HG02970 (cell line): ENCODE measurements around the gene ADH4.
"Not testable (repeated sequence)": the region's sequence is repeated elsewhere in the genome, so short reads cannot be mapped to it uniquely, and the experiment has no call there.

Source experiments
- ATAC-seq: cut with Tn5 transposase; IDR thresholded peaks from one replicate; pipeline ENCODE4 v1.9.1; 2021; ENCODE audit warnings: mild to moderate bottlenecking, moderate library complexity, moderate number of reproducible peaks; ENCODE audit not compliant: unreplicated experiment, low FRiP score

ADH4 gene

DNA sequence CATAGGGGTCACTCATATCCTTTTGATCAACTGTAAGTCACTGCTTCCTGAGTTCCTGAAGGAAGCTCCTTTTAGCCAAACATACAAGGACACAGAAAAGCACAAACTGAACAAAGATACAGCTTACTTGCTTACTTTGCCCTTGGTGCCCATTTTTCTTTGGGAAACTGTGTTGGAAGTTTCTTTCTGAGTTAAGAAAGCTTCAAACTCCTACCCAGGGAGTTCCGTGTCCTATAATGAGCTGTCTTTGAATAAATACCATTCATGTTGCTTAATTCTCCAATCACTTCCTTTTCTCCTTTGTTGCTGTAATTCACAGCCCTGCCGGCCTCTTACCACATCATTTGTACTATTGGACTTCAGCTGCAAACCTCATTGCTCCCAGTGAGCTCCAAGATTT, at the start of gene ADH4:
Gene ADH4 (minus strand): TSS at position 228 of the 400 bp plus-strand sequence. CDS start 75 bp downstream, at position 153.
- no peak for ATAC-seq

DNA sequence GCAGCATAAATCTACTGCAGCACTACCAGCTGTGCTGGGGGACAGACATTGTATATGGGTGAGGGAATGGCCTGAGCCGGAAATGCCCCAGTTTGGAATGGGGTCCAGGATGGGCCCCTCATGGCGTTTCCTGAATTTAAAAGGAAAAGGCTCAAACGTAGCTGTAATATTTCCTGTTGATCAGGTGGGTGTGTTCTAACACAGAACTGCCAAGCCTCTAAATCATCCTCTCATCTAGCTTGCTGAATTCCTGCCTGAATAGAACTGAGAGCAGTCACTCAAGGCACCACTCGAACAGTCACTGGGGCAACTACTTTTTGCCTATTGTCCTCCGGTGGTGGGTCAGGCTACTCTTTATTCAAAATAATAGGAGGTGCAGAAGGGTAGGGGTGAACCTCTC, 46.2 kb upstream of the ADH4 start:
- no peak for ATAC-seq

DNA sequence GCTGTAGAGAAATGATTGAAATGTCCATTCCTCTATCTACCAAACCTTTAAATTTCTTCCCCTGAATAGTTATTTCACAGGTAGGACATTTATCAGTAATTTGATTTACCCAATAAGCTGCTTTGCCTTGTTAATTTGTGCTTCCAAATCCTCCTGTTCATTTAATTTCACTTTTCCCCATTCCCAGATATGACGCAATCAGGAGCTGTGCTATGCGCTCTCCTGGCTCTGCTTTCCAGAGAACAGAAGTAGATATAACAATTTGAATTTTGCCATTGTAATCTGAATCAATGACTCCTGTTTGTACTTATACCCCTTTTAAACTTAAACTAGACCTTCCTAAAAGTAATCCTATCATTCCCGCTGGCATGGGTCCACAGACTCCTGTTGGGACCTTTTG, 45.8 kb upstream of the ADH4 start:
- not testable (repeated sequence) for ATAC-seq

DNA sequence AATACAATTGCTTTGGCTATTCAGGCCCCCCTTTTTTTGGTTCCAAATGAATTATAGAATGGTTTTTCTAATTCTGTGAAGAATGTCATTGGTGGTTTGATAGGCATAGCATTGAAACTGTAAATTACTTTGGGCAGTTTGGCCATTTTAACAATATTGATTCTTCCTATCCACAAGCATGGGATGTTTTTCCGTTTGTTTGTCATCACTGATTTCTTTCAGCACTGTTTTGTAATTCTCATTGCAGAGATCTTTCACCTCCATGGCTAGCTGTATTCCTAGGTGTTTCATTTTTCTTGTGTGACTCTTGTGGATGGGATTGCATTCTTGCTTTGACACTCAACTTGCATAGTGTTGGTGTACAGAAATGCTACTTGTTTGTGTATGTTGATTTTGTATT, 41.9 kb upstream of the ADH4 start:
- ATAC-seq: no peak

DNA sequence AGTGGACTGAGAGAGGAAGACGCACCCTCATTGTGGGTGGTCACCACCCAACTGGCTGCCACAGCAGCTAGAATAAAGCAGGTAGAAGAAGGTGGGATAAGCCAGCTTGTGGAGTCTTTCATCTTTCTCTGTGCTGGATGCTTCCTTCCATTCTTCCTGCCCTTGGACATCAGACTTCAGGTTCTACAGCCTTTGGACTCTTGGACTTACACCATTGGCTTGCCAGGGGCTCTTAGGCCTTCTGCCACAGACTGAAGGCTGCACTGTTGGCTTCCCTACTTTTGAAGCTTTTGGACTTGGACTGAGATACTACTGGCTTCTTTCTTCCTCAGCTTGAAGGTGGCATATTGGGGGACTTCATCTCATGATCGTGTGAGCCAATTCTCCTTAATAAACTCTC, 41.5 kb upstream of the ADH4 start:
- no peak for ATAC-seq

DNA sequence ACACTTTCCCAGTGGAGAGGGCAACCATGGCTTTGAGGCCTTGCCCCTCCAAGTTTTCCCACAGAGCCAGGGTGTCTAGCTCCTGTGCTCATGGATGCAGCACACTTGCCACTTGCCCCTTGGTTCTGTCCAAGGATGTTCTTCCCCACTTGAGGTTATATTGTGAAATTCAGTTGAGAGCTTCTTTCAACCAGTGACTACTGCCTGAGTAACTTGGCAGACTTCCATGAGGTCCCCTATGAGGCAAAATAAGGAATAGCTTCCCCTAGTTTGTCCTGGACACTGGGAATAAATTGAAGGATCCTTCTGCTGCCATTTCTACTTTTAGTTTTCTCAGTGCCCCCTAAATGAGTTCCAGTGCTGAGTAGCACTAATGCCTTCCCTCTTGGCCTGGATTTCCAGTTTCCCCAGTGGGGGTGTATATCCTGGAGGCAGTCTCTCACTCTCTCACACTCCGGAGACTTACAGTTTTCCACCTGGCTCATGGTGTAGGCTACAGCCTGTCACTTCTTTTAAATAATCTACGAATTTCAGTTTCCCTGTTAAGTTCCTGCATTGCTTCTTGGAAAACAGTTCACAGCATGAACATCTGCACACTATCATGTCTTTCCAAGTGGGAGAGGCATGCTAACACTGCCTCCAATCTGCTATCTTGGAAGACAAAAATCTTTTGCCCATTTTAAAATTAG, 36.4 kb upstream of the ADH4 start:
- no peak for ATAC-seq

DNA sequence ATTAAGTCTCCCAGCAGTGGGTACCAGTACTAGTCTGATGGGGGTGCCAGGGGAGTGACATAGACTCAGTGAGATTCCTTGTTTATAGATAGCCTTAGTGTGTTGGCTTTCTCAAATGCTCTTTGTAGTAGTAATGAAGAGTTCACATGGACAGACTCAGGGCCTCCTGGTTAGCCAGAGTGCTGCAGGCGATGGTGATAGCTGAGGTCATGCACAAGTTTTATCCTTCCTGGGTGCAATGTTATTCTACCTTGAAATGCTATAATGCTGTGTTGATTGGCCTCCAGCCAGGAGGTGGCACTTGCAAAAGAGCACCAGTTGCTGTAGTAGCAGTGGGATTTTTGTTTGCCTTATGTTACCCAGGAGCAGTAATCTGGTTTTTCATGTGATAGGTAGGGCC, 35.5 kb upstream of the ADH4 start:
- no peak for ATAC-seq

DNA sequence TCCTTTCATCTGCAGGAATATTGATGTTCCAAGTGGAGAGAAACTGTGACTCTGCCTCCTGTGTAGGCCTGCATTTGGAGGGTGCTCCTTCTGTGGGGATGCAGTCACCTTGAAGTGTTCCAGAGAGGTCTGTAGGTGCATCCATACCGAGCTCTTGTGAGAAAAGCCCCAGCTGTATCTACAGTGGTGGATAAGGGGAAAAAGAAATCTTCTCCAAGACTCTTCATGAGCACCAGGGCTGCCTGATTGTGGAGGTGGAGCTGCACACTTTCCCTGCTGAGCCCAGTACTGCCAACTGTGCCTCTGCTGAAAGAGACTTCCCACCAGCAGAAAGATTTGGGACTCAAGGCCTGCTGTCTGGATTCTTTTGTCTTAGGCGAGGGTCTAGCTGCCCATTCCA, 35.1 kb upstream of the ADH4 start:
- ATAC-seq: no peak

DNA sequence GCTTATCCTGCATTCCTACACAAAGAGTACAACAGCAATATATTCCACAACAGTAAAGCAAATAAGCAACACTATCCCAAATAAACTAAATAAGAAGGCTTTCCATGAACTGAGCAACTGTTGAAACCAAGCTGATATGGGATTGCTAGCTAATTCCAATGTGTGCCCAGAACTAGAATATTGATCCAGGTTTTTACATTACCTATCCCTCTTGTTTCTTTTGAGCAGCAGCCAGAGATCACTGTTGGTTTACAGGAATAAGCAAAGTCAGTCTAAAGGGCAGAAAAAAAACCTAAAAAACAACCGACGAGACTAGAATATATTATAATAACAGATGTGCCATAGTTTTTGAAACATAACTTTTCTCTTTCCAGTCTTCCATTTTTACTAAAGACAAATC, 22.4 kb upstream of the ADH4 start:
- ATAC-seq: no peak

DNA sequence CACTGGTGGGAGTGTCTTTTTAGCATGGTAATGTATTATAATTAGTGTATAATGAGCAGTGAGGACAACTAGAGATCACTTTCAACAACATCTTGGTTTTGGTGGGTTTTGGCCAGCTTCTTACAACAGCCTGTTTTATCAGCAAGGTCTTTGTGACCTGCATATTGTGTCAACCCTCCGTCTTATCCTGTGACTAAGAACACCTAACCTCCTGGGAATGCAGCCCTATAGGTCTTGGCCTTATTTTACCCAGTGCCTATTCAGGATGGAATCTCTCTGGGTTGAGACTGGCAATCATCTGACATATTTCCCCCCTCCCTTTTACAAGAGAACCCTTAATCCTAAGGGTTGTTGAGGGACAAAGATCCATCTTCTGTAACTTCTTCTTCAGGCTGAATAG, 21.9 kb upstream of the ADH4 start:
- ATAC-seq: no peak

DNA sequence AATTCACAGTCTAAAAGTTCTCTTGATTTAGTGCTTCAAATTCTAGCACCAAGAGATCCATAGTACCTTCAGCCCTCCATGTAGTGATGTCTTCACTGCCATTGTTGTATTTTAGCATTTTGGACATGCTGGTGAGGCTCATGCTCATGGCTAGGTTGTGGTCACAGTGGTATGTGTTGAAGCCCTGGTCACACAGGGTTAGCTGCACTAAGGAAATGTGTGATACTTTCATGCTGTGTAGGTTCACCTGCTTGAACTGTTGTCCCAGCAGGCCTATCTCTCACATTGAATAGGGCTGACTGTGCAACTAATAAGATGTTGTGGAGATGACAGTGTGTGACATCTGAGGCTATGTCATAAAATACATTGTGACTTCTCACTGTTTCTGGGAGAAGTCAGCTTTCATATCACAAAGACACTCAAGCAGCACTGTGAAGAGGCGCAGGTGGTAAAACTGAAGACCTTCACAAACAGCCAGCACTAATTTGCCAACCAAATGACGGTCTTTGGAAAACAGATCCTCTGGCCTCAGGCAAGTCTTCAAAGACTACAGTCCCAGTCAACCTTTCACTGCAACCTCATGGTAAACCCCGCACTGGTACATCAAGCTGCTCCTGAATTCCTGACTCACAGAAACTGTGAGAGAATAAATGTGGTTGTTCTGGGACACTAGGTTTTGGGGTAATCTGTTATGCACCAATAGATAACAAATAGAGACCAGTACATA, 17.4 kb upstream of the ADH4 start:
- ATAC-seq: no peak

DNA sequence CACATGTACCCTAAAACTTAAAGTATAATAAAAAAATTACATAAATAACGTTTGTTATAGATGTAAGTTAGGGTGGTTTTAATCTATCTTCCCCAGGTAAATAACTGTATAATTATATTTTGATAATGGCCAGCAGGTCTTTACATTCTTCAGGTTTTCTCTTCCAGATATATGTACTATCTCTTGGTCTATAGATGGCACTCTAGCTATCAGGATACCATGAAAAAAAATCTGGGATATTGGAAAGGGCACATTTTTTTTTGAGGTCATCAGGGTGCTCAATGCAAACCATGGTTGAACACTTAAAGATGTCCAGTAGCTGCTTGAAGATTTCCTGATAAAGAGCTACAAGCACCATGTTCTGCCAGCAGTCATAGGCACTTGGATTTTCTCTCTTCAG, 15.6 kb upstream of the ADH4 start:
- no peak for ATAC-seq

DNA sequence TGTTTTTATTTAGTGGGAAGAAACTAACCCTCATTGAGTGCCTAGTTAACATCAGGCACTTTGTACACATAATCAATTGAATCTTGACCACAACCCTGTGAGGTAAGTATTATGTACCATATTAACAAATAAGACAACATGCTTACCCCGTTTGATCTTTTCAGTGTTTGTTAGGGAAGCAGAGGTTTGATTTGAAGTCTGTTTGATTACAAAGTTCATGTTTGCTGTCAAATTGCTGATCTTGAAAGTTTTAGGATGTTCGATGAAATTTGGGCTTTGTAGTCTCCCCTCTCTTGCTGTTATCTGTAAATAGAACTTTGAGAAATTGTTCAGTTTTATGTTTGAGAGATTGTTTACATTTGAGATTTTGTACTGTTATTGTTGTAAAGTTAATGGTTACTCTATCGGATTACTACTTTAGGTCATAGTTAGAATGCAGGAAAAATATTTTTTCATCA, 13.4 kb upstream of the ADH4 start:
- no peak for ATAC-seq

DNA sequence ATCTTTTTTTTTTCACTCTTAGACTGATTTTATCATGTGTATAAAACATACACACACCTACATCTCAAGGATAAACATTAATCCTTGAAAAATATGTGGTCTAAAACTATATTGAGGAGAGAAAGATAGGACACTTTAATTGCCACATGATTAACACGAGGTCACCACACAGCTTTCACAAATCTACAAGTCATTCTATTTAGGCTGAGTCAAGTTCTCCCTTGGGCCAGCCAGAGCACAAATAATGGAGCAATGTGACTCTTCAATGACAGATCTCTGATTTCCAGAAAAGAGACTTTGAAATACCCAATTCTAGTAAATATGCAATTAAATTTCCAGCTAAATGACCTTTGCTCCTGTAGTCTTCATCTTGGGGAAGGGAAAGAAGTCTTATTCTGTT, 12.9 kb upstream of the ADH4 start:
- ATAC-seq: no peak

DNA sequence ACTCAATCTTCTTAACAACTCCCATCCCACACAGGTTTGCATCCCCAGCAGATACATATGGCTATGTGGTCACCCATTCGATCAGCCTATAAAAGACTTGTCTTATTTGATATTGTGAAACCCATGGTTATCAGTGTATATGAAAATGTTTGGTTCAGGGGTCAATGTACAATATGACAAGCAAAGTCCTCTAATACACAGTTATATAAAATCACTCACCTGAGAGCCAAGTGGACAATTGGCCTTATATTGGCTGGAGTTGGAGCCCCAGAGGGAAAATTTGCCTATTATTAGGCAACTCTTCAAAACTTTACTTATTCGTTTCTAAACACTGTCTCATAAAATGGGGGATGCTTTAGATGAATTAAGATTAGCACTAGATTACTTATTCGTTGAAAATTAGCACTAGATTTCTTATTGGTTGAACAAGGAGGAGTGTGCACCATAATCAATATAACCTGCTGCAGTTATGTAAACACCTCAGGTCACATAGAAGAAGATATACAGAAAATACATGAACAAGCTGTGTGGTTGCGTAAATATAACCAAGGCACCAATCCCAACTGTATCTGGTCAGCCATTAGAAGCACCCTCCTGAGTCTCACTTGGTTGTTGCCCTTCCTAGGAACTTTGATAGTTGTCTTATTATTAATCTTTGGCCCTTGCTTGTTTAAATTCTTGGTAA, 10.7 kb upstream of the ADH4 start:
- ATAC-seq: no peak

DNA sequence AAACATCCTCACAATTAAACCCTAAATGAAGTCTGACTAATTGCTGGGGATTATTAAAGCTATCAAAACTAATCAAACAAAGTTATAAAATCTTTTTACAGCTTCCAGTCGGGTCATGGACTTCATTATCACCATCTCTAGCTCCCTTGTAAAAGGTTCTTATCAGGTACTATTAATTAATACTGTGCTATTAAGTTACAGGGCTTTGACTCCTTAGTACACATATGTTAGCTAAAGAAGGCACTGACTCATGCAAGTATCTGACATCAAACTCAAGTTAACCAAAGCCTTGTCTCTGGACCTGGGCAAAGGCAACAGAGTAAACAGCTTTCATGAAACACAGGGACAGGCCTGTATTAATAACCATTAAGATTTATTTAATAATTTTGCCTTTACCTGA, 7.9 kb upstream of the ADH4 start:
- ATAC-seq: no peak

DNA sequence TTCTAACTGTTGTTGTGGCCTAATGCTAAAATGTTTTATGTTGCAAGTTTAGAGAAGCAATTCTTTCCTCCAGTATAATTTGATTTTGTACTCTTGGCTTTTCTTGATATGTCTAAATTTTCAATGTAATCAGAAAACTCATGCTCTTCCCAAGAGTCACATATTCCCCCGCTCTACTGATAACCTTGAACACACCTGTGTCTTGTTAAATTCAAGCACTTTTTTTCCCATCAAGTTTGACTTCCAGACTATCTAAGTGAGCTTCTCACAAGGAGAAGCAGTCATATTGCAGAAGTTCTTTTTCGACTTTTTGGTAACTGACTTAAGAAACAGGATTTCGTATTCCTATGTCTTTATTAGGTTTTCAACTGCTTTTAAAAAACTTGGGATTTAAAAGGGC, 7.4 kb upstream of the ADH4 start:
- no peak for ATAC-seq

DNA sequence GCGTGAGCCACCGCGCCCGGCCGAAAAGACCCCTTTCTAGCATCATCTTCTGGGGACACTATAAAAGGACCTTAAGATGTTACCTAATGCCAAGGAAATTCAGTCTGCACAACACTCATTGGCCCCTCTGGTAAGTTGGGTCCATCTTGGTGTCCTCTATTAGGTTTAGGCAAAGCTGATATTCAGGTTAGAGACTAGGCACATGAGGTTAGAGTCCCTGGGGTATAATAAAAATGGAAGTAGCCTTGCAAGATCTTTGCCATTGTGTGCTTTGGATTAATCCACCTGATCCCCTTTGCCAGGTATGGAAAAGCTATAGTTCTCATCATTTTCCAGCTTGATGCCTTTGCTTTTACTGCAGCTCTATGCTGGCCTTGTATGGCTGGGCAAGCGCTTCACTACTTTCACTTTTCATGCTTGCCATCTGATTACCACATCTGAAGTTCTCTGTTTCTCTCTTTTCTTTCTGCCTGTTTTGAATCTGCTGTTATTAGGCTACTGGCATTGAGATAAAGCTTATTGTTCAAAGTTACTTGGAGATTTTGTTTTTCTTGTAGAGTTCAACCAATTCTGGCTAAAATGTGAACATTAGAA, 5.4 kb upstream of the ADH4 start:
- no peak for ATAC-seq

DNA sequence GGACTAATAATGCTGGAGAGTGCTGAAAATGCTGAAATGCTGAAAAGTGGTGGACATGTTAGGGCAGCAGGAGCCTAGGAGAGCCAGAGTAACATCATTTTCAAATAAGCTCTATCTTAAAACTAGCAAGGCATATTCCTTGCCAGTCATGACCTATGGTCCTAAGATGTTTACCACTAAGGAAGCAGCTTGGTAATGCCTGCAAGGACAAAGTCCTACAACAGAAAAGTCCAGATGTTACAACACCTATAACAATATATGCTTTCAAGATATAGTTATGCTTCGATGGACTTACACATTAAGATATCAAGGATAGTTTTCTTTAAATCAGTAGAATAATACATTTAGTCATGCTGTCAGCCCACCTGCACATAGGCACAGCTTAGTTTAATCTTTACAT, 4.5 kb upstream of the ADH4 start:
- no peak for ATAC-seq

DNA sequence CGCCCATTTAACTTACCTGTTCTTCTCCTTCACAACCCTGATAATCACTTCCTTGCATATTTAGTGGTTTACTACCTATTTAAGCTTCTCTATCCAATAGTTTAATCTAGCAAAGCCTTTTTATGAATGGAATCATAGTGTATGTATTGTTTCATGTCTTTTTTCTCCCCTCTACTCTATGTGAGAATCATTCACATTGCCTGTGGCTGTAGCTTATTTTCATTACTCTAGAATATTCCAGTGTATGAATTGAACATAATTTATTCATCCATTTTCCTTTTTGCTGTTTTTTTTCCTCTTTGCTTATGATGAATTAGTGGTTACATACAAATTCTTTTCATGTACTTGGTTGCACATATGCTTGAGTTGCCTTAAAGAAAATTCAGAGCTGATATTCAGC, 490 bp upstream of the ADH4 start:
- ATAC-seq: no peak

DNA sequence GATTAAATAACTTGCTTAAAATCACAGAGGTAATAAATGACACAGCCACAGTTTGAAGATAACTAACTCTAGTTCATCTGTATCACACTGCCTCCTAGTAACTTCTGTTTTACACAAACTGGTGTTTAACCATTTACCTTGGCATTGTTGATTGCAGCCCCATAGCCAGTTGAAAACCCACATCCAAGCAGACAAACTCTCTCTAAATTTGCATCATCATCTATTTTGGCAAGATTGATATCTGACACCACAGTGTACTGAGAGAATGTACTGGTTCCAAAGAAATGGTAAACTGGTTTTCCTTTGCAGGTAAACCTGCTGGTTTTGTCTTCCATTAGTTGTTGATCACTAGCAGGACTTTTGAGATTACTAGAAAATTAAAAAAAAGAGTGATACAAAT, 7.8 kb downstream of the ADH4 start:
- ATAC-seq: no peak
